ENCODE data around the gene COL17A1.

The COL17A1 gene

DNA sequence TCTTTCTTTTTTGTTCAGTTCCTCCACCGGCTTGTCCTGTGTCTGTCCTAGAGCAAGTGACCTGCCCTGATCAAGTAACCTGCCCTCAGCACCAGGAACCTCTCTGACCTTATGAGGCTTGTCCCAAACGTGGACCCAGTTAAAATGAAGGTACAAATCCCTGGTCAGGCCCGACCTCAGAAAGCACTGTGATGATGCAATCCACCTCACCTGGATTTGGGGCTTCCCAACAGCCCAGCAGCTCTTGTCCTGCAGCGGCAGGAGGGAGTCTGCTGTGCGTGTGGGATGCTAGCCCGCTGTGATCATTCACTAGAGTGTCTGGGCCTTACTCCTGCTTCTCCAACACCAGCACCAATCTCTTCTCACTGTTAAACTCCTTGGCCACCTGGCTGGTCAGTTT, 11.2 kb downstream of the COL17A1 start:
- no peak overlapping the region for H3K27ac ChIP-seq (ENCODE audit: low read depth, low read length)
- no peaks in the 10 kb centered on the region for H3K9me3 ChIP-seq (ENCODE audit: control insufficient read depth, insufficient read depth, low read depth, low read length)
- peaks cover 4% of the 10 kb centered on the region; the same call in 1 of the 2 replicates for H3K27me3 ChIP-seq (ENCODE audit: control insufficient read depth, insufficient read depth, low read length)
- H3K36me3 ChIP-seq (ENCODE audit: control insufficient read depth, insufficient read depth, low read length), result no peaks in the 10 kb centered on the region
- no peak overlapping the region for H3K4me3 ChIP-seq (ENCODE audit: low read depth, low read length)
- peaks cover 25% of the 10 kb centered on the region for H3K4me1 ChIP-seq (ENCODE audit: control insufficient read depth, insufficient read depth, low read length)
- no peak overlapping the region for H3K9ac ChIP-seq (ENCODE audit: low read length)

DNA sequence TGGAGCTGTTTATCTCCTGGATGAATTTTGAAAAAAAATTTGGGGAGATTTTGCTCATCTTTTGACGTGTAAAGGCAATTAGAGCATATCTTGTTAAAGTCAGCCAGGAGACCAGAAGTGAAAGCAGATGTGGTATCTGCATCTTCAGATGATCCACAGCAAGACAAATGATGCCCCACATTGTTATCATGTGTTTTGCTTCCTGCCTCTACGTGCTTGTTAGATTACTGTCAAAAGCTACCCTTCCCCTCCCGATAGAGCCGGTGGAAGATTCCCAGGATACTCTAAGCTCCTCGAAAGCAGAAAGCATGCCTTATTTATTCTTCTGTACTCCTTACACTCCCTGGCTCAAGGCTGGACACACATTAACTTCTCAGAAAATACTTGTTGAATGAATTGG, 12.9 kb downstream of the COL17A1 start:
- Histone ChIP-seq H3K9ac (ENCODE audit: low read length) (no peak overlapping the region), H3K4me1 (ENCODE audit: control insufficient read depth, insufficient read depth, low read length) (peaks cover 28% of the 10 kb centered on the region), H3K27me3 (ENCODE audit: control insufficient read depth, insufficient read depth, low read length) (peaks cover 4% of the 10 kb centered on the region; the same call in 1 of the 2 replicates), H3K36me3 (ENCODE audit: control insufficient read depth, insufficient read depth, low read length) (no peaks in the 10 kb centered on the region), H3K4me3 (ENCODE audit: low read depth, low read length) (no peak overlapping the region), H3K27ac (ENCODE audit: low read depth, low read length) (no peak overlapping the region), H3K9me3 (ENCODE audit: control insufficient read depth, insufficient read depth, low read depth, low read length) (no peaks in the 10 kb centered on the region)

DNA sequence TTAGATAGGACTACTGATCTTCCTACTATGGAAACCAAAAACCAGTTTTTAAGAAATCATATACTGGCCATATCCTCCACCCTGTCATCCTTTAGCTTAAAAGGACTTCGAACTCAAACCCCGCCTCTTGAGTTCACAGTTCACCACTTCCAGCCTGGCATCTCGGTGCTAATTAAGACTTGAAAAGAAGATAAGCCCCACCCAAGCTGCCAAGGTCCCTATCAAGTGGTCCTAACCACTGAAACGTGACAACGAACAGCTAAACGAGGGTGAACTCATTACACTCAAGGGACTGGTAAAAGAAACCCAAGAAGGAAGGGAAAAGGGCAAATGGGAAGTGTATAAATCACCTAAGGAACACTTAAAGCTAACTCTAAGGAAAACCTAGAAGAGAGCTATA, 16.1 kb downstream of the COL17A1 start:
- Histone ChIP-seq H3K4me1 (ENCODE audit: control insufficient read depth, insufficient read depth, low read length) (peaks cover 33% of the 10 kb centered on the region), H3K27ac (ENCODE audit: low read depth, low read length) (no peak overlapping the region), H3K36me3 (ENCODE audit: control insufficient read depth, insufficient read depth, low read length) (no peaks in the 10 kb centered on the region), H3K9ac (ENCODE audit: low read length) (no peak overlapping the region), H3K9me3 (ENCODE audit: control insufficient read depth, insufficient read depth, low read depth, low read length) (no peaks in the 10 kb centered on the region), H3K27me3 (ENCODE audit: control insufficient read depth, insufficient read depth, low read length) (no peaks in the 10 kb centered on the region), H3K4me3 (ENCODE audit: low read depth, low read length) (no peak overlapping the region)

DNA sequence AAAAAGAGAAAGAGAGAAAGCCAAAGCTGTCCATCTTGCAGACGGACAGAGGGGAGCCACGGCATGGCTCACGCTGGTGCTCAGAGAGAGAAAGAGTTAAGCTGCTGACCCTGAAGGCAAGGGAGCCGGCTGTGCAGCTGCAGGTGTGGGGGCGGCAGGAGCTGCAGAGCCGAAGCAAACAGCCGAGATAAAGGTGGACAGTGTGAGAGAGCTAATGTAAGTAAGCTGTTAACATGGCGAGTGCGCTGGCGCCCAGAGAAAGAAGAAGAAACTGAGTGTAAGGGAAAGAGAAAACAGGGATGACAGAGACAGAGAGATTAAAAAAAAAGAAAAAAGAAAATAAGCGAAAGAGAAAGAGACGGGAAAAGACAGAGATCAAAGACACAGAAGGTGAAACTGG, 18.2 kb downstream of the COL17A1 start:
- H3K36me3 ChIP-seq (ENCODE audit: control insufficient read depth, insufficient read depth, low read length), result no peaks in the 10 kb centered on the region
- no peak overlapping the region for H3K9ac ChIP-seq (ENCODE audit: low read length)

DNA sequence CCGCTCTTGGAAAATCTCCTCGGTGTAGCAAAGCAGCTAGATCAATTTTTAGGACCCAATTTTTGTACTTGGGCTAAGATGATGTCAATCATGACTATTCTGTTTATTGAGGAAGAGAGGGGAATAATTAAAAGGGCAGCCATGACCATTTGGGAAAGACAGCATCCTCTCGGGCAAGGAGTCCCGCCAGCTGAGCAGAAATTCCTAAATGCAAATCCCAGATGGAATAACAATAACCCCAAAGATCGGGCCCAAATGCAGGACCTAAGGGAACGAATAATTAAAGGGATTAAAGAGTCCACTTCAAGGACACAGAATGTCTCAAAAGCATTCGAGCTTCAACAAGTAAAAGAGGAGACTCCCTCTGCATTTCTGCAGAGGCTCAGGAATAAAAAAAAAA, 18.7 kb downstream of the COL17A1 start:
- Histone ChIP-seq H3K27ac (ENCODE audit: low read depth, low read length) (no peak overlapping the region), H3K9ac (ENCODE audit: low read length) (no peak overlapping the region), H3K4me3 (ENCODE audit: low read depth, low read length) (no peak overlapping the region; the same call in 1 of the 2 replicates), H3K36me3 (ENCODE audit: control insufficient read depth, insufficient read depth, low read length) (no peaks in the 10 kb centered on the region), H3K4me1 (ENCODE audit: control insufficient read depth, insufficient read depth, low read length) (peaks cover 33% of the 10 kb centered on the region), H3K27me3 (ENCODE audit: control insufficient read depth, insufficient read depth, low read length) (no peaks in the 10 kb centered on the region), H3K9me3 (ENCODE audit: control insufficient read depth, insufficient read depth, low read depth, low read length) (no peaks in the 10 kb centered on the region)

More for the DNA sequence above, 18.2 kb downstream of the COL17A1 start:
- Histone ChIP-seq H3K4me1 (ENCODE audit: control insufficient read depth, insufficient read depth, low read length) (peaks cover 33% of the 10 kb centered on the region), H3K27ac (ENCODE audit: low read depth, low read length) (no peak overlapping the region; the same call in 1 of the 2 replicates), H3K4me3 (ENCODE audit: low read depth, low read length) (peak overlapping the region; percentile 14; the same call in 1 of the 2 replicates), H3K9me3 (ENCODE audit: control insufficient read depth, insufficient read depth, low read depth, low read length) (no peaks in the 10 kb centered on the region), H3K27me3 (ENCODE audit: control insufficient read depth, insufficient read depth, low read length) (no peaks in the 10 kb centered on the region)

DNA sequence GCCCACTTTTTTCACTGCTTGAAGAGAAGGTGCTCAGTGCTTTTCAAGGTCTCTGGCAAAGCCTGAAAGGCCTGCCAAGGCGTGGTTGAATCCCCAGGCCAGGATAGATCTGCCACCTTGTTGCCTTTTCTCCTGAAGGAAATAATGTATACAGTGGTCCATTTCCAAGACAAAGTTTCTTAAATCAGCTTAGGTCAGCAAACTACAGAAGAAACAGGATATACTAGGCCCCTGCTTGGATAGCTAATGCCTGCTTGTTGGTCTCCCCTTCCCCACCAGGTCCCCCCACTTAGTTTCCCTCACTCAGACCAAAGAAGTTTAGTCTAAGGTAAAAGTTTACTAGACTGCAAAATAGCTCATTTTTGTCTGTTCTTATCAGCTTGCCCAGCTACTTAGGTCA, 19.9 kb downstream of the COL17A1 start:
- H3K9ac ChIP-seq (ENCODE audit: low read length), result no peak overlapping the region
- no peaks in the 10 kb centered on the region for H3K9me3 ChIP-seq (ENCODE audit: control insufficient read depth, insufficient read depth, low read depth, low read length)
- H3K27me3 ChIP-seq (ENCODE audit: control insufficient read depth, insufficient read depth, low read length), result no peaks in the 10 kb centered on the region
- no peak overlapping the region for H3K27ac ChIP-seq (ENCODE audit: low read depth, low read length)
- no peaks in the 10 kb centered on the region for H3K36me3 ChIP-seq (ENCODE audit: control insufficient read depth, insufficient read depth, low read length)
- H3K4me3 ChIP-seq (ENCODE audit: low read depth, low read length), result no peak overlapping the region
- peaks cover 33% of the 10 kb centered on the region for H3K4me1 ChIP-seq (ENCODE audit: control insufficient read depth, insufficient read depth, low read length)

DNA sequence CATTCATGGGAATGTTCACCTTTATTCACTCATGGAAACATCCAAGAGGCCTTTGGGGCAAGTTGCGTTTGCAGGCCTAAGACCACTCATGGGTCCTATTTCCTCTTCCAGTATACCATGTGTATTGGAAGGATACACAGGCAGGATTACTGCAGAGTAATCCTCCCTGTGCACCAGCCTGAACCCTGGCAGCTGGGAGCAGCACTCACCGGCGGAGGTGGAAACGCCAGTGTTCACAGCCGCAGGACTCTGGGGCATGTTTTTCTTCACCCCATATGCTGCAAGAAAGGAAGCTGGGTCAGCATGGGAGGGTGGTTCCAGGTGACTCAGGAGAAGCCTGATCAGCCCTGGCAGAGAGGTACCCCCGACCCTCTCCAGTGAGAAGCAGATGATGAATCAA, 24.5 kb downstream of the COL17A1 start:
- Histone ChIP-seq H3K36me3 (ENCODE audit: control insufficient read depth, insufficient read depth, low read length) (no peaks in the 10 kb centered on the region), H3K4me3 (ENCODE audit: low read depth, low read length) (no peak overlapping the region), H3K9ac (ENCODE audit: low read length) (no peak overlapping the region), H3K4me1 (ENCODE audit: control insufficient read depth, insufficient read depth, low read length) (peaks cover 35% of the 10 kb centered on the region), H3K27ac (ENCODE audit: low read depth, low read length) (no peak overlapping the region), H3K9me3 (ENCODE audit: control insufficient read depth, insufficient read depth, low read depth, low read length) (no peaks in the 10 kb centered on the region), H3K27me3 (ENCODE audit: control insufficient read depth, insufficient read depth, low read length) (no peaks in the 10 kb centered on the region)

DNA sequence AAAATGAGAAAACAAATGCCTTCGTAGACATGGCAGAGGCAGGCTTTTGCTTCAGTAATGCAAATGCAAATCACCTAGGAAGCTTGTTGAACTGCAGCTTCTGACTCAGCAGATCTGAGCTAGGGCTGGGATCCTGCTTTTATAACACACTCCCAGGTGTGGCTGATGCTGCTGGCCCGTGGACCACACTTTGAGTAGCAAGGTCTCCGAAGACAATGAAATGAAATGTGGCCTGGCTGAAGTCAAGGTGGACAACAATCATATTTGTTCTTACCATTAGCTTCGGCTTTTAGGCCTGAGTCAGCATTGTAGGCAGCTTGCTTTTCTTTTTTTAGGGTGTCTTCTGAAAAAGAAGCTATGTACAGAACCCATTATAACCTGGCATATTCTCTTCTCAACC, 26.3 kb downstream of the COL17A1 start:
- H3K4me1 ChIP-seq (ENCODE audit: control insufficient read depth, insufficient read depth, low read length), result peaks cover 28% of the 10 kb centered on the region
- H3K9ac ChIP-seq (ENCODE audit: low read length), result no peak overlapping the region
- H3K36me3 ChIP-seq (ENCODE audit: control insufficient read depth, insufficient read depth, low read length), result no peaks in the 10 kb centered on the region
- no peaks in the 10 kb centered on the region for H3K9me3 ChIP-seq (ENCODE audit: control insufficient read depth, insufficient read depth, low read depth, low read length)
- no peak overlapping the region for H3K27ac ChIP-seq (ENCODE audit: low read depth, low read length)
- H3K4me3 ChIP-seq (ENCODE audit: low read depth, low read length), result no peak overlapping the region
- H3K27me3 ChIP-seq (ENCODE audit: control insufficient read depth, insufficient read depth, low read length), result no peaks in the 10 kb centered on the region

DNA sequence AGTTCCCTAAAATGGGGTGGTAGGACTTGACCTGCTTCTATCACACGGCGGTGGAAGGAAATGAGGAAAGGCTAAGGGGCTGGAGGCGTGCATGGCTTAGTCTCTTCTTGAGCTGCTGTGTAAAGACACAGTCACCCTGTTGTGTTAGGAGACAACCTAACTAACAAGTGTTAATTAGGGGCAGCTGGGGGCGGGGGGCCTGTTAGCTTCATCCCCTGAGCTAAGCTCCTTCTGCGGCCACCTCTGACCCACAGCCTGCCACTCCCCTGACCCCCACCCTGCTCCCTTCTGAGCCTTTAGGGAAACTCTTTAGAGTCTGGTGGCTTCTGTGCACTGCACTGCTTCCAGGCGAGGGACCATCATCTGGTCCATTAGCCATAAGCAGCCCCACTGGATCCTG, 28.0 kb downstream of the COL17A1 start:
- Histone ChIP-seq H3K27me3 (ENCODE audit: control insufficient read depth, insufficient read depth, low read length) (no peaks in the 10 kb centered on the region), H3K36me3 (ENCODE audit: control insufficient read depth, insufficient read depth, low read length) (no peaks in the 10 kb centered on the region), H3K27ac (ENCODE audit: low read depth, low read length) (no peak overlapping the region), H3K4me1 (ENCODE audit: control insufficient read depth, insufficient read depth, low read length) (peaks cover 28% of the 10 kb centered on the region), H3K4me3 (ENCODE audit: low read depth, low read length) (no peak overlapping the region), H3K9me3 (ENCODE audit: control insufficient read depth, insufficient read depth, low read depth, low read length) (no peaks in the 10 kb centered on the region), H3K9ac (ENCODE audit: low read length) (no peak overlapping the region)

DNA sequence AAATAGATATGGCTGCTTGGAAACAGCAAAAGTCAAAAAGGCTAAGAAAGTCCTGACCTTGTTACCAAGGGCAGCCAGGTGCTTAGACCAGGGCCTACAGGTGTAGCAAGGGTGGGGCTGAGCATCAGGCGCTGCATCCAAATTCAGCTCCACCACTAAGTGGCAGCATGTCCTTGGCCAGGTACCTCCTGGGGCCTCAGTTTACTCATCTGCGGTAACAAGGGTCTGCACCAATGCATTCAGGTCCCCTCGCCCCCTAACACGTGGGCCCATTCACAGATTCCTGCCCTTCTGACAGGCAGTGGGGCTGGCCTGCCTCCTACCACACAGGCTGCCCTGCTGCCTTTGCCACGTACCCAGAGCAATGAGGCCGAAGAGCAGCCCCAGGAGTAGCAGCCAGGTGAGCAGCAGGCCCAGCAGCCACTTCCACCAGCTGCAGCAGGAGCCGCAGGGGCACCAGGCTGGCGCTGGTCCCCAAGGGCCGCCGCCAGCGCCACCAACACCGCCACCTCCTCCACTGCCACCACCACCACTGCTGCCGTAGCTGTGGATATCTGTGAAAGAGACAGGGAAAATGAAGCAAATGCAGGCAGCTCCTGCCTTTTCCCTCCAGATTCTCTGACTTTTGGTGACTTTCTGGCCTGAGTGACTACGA, 28.9 kb downstream of the COL17A1 start:
- Histone ChIP-seq H3K36me3 (ENCODE audit: control insufficient read depth, insufficient read depth, low read length) (no peaks in the 10 kb centered on the region), H3K4me3 (ENCODE audit: low read depth, low read length) (no peak overlapping the region), H3K9ac (ENCODE audit: low read length) (no peak overlapping the region), H3K27me3 (ENCODE audit: control insufficient read depth, insufficient read depth, low read length) (no peaks in the 10 kb centered on the region), H3K27ac (ENCODE audit: low read depth, low read length) (no peak overlapping the region), H3K9me3 (ENCODE audit: control insufficient read depth, insufficient read depth, low read depth, low read length) (no peaks in the 10 kb centered on the region), H3K4me1 (ENCODE audit: control insufficient read depth, insufficient read depth, low read length) (peaks cover 28% of the 10 kb centered on the region)

DNA sequence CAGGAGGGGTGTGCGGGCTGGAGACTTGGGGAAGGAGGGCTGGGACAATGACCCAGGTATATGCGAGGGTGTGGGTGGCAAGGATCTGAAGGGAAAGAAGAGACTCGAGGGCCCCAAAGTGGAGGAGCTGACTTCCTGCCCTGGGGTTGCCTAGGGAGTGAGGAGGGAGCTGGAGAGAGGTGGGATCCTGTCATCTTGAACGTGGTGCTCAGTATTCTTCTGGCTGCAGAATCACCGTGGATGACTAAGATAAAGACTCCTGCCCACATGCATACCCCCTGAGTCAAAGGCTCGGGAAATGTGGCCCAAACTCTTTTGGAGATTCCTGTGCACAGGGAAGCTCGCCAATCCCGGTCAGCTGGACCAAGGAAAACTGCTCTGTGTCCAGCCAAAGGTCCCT, 31.2 kb downstream of the COL17A1 start:
- no peak overlapping the region for H3K9ac ChIP-seq (ENCODE audit: low read length)
- H3K4me1 ChIP-seq (ENCODE audit: control insufficient read depth, insufficient read depth, low read length), result peaks cover 20% of the 10 kb centered on the region
- no peaks in the 10 kb centered on the region for H3K36me3 ChIP-seq (ENCODE audit: control insufficient read depth, insufficient read depth, low read length)
- no peak overlapping the region for H3K27ac ChIP-seq (ENCODE audit: low read depth, low read length)
- H3K27me3 ChIP-seq (ENCODE audit: control insufficient read depth, insufficient read depth, low read length), result no peaks in the 10 kb centered on the region
- H3K4me3 ChIP-seq (ENCODE audit: low read depth, low read length), result no peak overlapping the region
- H3K9me3 ChIP-seq (ENCODE audit: control insufficient read depth, insufficient read depth, low read depth, low read length), result no peaks in the 10 kb centered on the region
